Activated CD4-positive, alpha-beta T cell treated with anti-CD3 and anti-CD28 coated beads, Interleukin-10, Interleukin-2, amounts not matched to agents 100 ng/mL and 50 ng/mL, durations not matched to agents 16 hours and 8 hours (primary cell): ENCODE measurements around the gene ADSS1.

ENCODE experiments used
- DNase-seq: peaks from one replicate; pipeline ENCODE4 v3.0.0-alpha.2; 2020

The ADSS1 gene

DNA sequence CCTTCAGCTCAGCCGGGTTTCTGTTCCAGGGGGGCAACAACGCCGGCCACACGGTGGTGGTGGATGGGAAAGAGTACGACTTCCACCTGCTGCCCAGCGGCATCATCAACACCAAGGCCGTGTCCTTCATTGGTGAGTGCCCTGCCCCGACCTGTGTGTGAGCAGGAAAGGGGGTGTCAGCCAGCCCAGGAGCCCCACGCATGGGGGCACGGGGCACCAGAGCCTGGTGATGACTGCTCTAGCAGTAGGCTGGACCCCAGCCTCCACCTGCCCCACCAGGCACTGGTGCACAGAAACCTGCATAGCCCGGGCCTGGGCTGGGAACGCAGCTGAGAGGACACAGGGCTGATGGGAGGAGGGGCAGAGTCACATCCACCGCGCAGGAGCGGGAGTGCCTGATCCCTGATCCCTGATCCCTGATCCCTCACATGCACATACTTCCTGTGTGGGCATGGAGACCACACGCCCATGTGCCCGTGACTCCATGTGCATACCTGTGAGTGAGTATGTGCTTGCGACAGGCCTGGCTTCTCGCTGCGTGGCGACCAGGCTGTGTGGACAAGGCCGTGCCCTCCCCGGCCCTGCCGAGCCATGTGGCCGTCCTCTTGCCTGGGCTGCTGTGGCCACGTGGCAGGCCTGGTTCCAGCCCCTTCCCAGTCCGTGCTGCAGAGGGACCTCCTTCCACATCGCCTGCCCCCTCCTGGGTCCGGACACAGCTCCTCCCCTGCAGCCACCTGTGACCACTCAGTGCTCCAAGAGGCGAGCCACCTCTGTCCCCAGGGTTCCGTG is 11.2 kb downstream of the ADSS1 start:
- no peak for DNase-seq

DNA sequence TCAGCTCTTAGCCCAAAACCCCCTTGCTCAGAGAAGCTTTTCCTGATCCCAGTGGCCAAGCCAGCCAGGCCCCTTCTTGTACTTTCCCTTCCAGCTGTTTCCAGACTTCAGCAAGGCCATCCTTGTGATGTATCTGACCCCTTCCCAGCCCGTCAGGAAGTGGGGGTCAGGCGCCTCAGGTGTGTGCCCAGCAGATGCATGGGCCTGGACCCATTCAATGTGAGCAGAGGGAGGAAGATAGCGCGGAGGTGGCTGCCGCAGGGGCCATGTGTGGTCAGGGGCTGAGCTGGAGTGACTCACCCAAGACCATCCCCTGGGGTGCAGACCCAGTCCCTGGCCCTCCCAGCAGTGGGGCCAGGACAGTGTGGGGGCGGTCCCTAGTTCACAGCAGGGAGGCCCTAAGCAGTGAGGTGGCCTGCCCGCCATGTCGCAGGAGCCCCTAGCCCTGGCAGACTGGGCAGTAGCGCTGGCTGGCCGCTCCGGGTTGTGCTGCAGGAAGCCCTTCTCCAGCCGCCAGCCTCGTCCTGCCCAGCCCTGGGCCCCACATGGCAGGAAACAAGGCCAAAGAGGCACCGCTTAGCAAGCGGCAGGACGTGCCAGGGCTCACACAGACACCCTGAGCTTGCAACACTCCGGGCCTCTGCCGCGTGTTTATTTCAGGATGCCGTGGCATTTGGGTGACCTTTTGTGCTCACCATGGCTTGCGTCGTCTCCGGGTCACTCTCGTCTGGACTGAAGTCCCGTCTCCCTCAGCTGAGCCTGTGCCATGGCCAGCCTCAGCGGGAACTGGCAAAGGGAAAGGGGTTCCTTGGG is 12.0 kb downstream of the ADSS1 start:
- DNase-seq: no peak

DNA sequence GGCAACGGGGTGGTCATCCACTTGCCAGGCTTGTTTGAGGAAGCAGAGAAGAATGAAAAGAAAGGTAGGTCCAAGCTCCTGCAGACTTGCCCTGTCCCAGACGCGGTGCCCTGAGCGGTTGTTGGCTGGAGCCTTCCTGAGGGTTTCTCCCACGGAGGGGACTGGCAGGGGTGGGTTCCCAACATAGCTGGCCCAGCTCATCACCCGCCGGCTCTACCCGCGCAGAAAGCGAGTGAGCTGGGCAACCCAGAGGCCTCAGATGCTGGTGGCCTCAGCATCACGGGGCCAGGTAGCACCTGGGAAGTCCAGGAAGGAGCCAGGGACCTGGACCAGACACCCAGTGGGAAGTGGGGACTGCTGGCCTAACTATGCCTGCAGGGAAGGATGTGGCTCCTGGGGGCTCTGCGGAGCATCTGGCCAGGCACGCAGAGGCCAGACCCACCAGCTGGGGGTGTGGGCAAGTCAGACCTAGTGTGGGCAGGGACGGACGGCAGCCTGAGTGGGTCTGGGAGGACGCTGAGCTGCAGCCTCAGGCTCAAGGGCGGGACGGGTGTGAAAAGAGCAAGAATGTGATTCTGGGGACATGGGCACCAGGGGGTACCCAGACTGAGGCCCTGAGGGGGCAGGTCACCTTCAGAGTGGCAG is 14.5 kb downstream of the ADSS1 start:
- no peak for DNase-seq

DNA sequence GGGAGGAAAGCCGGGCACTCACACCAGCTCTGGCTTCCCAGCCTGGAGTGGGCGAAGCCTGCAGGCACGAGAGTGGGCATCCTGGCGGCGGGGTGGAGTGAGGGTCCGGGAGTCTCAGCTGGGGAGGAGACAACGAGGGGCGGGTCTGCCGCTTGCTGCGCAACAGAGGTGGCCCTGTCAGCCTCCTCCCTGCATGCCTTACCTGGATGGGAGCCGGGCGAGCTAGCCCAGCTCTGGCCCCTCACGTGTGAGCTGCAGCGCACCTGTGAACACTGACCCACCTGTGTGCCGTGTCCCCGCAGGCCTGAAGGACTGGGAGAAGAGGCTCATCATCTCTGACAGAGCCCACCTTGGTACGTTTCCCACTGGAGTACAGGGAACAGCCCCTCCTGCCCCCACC is 15.0 kb downstream of the ADSS1 start:
- no peak for DNase-seq

DNA sequence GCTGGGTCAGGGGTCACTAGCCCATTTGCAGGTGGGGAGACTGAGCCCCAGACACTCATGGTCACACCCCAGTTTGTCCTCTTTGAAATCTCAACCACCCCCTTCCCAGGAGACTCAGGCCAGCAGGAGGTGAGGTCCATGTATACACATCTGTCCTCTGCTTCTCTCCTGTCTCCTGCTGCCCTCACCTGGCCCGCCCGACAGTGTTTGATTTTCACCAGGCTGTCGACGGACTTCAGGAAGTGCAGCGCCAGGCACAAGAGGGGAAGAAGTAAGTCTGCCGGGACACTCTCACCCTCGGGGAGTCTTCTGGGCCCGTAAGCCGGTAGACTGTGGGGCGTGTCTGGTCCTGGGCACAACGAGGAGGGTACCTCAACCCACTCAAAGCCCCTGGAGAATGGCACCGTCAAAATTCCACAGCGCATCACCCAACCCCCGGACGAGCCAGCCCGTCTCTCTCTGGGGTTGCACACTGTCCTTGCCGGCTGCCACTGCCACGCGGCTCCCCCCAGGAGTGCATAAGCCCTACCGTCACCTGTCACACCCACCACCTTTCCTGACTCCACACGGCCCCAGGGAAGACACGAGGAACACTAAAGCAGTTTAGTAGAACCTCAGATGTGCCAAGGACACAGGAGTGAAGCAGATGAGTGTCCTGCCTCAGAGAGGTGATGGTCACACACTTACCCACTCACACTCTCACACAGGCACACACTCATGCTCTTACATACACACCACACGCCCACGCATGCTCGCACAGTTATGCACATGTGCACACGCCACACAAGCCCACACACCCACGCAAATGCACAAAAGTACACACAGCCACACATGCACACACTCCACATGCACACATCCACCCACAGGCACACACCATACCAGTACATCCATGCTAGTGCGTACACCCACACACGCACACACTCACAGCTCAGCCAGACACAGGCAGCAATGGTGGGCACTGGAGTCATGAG is 15.8 kb downstream of the ADSS1 start:
- DNase-seq: no peak

DNA sequence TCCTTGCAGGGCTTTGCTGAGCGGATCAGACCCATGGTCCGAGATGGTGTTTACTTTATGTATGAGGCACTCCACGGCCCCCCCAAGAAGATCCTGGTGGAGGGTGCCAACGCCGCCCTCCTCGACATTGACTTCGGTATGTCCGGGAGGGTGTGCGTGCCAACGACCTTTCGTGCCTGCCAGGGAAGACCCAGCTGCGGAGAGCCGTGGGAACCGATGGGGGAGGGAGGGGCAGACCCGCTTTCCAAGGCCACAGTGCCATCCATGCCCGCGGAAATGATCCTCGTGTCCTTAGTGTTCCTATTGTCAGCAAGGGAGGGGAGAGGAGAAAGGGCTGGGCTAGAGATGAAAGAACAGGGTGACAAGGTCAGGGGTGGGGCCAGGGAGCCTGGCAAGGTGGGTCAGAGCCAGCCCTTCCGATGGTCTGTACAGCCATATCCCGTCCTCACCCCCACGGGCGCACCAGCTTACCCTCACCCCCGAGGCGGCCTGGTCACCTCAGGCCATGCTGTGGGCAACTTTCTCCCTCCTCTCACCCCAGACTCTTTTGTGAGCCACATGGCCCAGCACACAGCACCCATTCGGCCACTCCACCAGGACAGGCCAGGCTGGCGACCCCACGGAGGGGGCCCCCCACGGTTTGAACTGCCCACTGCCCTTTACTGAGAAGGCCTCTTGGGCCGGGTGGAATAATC is 17.2 kb downstream of the ADSS1 start:
- DNase-seq: no peak

DNA sequence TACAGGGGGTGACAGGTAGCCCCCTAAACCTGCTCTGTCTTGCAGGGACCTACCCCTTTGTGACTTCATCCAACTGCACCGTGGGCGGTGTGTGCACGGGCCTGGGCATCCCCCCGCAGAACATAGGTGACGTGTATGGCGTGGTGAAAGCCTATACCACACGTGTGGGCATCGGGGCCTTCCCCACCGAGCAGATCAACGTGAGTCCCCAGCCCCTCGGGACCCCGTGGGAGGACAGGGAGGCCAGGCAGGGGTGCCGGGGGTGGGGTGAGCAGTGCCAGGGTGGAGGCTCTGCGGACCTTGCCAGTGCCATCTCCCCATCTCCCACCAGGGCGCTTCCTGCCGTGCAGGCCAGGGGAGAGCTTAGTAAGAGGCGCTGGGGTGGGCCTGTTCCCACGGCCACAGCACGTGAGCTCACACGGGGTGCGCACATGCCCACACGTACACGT is 17.8 kb downstream of the ADSS1 start:
- DNase-seq: no peak

DNA sequence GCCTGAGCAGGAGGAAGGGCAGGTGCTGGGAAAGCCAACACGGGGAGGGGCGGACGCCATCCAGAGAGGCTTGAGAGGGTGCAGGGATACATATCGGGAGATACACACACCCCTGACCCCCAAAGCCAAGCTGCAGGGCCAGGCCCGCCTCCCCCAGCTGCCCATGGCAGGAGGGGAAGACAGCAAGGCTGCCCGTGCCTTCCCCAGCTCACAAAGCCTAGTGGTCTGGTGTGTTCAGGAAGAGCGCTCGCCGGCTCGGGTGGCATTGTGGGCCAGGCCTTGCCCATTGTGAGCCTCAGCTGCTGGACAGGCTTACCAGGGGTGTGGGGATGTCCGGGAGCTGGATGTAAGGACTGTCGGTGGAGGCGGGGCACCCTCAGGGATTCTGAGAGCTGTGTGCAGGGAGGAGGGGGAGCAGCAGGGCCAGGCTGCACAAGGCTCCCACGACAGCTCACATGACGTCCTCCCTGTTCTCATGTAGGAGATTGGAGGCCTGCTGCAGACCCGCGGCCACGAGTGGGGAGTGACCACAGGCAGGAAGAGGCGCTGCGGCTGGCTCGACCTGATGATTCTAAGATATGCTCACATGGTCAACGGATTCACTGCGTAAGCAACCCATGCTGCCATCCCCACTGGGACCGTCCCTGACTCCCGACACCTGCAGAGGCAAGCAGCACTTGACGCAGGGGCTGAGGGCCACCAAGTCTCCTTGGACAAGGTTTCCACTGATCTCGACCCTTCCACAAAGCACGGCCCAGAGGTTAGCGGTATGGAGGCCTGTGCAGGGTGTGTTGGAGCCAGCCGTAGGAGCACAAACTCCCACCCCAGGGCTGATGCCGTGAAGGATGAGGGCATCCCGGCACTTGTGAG is 18.8 kb downstream of the ADSS1 start:
- DNase-seq: no peak

DNA sequence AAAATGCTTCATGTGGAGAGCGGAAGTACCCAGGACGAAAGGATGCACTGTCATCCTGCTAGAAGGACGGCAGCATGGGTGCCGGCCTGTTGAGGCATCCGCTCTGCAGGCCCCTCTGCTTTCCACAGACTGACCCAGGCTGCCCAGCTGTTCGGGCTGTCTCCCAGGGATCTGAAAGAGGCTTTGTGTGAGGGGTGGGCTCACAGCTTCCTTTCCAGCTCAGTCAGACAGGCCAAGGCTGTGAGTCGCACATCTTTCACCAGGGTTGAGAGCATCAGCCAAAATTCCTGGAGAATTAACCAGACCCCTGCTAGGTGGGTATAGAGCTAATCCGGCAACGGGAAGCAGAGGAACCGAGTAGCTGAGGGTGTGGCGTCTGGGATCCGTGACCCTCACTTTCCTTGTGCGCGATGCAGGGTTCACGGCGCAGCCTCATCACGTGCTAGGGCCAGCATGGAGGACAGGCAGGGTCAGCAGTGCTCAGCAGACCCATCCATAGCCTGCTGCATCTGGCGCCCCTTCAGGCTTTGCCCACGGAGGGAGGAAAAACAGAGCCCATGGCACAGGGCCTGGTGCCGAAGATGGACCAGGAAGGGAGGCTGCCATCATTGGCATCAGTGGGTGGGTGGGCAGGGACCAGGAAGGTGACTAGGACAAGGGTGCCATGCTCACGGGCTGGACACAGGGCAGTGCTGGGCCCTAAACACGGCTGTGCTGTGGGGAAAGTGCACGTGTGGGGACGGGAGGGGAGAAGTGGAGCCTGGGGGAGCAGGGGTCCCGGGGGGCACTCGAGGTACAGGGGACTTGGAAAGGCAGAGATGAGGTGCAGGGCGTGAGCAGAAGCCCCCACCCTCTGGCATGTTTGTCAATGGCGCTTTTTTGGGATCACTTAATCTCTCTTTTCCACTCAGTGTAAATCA is 19.7 kb downstream of the ADSS1 start:
- no peak for DNase-seq

DNA sequence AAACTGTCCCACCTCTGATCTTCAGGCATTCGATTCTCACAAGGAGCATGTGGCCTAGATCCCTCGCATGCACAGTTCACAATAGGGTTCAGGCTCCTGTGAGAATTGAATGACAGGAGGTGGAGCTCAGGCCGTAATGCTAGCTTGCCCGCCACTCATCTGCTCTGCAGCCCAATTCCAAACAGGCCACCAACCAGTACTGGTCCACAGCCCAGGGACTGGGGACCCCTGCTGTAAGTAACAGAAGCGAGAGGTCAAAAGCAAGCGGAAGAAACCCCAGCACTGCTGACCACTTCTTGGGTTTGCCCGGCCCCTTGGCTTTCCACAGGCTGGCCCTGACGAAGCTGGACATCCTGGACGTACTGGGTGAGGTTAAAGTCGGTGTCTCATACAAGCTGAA is 20.5 kb downstream of the ADSS1 start:
- DNase-seq: no peak

DNA sequence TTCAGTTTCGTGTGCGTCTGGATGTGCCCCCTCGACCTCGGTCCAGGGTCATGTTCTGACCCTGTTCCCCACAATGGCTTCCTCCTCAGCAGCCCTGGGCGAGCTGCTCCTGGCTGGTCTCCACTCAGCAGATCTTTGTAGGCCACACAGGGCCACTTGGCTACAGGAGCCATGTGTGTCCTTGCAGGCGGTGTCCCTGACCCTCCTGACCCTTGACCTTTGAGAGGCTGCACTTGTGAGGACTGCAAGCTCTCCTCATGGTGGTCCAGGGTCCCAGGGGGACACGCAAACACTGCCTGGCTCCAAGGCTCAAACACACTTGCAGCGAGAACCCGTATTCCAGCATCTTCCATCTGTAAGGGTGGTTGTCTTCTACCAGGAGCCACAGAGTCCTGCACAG is 21.4 kb downstream of the ADSS1 start:
- DNase-seq: no peak

DNA sequence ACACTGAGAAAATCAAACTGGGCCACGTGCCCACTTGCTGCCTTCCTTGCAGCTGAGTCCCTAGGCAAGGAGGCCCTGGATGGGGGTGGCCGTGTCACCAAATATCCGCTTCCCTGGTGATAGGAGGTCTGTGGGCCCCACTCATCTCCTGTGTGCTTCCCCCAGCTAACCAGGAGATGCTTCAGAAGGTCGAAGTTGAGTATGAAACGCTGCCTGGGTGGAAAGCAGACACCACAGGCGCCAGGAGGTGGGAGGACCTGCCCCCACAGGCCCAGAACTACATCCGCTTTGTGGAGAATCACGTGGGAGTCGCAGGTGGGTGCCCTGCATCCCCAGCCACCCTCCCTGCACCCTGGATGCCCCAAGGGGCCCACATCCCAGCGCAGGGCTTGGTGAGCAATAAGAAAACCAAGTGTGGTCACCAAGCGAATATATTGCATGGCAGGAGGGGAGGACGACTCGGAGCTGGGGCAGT is 22.1 kb downstream of the ADSS1 start:
- DNase-seq: peak; percentile 65

DNA sequence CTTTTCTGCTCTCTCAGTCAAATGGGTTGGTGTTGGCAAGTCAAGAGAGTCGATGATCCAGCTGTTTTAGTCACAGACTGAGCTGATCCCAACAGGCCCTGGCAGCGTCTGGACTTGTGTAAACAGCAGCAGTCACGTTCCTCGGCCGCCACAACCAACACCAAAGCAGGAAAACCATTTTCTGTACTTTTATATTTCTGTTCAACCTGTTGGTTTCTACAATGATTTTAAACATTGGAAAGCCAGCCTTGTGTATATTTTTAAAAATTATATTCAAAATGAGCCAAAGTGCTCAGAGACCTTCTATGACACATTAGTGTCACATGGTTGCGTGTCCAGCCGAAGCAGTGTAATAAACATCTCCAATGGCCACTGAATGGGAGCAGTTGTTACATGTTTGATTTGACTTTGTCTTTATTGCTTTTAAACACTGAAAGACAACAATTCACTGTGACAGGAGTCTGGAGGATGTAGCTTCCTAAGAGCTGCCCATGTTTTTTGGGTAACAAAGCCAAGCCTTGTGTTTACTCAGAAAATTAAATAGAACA is 23.0 kb downstream of the ADSS1 start:
- no peak for DNase-seq

DNA sequence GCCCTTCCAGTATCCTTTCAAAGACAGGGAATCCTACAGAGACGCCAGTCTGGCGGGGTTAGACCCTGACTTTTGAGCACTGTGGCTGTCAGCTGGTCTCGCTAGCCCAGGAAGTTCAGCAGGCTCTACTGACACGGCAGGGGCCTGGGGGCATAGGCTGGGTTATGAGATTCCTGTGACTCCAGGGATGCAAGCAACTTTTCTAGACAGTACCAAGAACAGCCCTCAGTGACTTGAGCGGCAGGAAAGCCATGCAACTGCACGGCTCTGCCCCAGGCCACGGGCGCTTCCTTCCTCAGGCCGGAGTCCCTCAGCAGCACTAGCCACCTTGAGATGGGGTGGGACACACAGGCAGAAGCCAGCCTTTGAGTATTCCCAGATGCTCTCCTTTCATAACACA is 23.8 kb downstream of the ADSS1 start:
- DNase-seq: no peak

DNA sequence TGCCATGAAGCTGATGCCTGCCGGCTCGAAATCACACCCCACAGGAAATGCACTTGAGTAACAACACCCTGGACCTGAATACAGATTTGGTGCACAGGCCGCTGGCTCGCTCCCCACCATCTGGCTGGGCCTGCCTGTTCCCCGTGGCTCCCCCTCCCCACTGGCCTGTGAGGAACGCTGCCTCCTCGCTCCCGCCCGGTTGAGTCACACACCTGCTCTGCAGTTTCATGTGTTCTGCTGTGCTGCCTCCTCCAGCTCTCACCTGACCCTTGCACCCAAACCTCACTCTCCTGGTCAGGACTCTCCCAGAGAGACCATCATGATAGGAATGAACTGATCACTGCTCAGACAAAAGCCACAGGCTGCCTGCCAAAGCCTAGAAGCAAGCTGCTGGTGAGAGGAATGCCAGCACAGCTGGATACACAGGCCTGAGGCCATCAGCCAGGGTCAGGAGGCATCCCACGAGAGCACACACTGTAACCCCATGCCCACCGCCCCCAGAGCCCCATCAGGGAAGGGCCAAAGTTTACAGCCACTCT is 25.2 kb downstream of the ADSS1 start:
- DNase-seq: no peak

DNA sequence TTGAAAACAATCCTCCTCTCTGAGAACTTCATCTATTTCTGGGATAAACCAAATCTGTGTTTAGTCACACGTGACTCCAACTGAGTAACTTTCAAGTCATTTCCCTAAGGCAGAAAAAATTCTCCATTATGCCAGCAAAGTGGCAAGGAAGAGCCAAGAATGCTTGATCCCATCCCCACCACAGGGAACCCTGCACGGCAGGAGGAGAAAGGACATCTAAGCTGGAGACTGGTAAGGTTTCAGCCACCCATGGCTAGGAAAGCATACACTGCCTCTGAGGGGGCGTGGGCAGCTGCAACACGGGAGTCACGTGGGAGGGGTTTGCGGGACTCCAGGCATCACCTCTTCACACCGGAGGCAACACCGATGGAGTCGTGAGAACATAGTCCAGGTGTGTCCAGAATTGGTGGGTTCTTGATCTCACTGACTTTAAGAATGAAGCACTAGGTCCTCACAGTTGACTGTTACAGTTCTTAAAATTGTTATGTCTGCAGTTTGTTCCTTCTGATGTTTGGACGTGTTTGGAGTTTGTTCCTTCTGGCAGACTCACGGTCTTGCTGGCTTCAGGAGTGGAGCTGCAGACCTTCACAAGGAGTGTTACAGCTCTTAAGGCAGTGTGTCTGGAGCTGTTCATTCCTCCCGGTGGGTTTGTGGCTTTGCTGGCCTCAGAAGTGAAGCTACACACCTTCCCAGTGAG is 26.2 kb downstream of the ADSS1 start:
- DNase-seq: no peak

DNA sequence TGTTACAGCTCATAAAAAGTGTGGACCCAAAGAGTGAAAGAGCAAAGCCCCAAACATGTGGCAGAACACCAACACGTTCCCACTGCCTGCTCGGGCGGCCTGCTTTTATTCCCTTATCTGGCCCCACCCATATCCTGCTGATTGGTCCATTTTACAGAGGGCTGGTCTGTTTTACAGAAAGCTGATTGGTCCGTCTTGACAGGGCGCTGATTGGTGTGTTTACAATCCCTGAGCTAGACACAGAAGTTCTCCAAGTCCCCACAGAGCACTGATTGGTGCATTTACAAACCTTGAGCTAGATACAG is 26.7 kb downstream of the ADSS1 start:
- peak; percentile 28 for DNase-seq
